GM10266 (cell line): ENCODE measurements around the gene XKR3.

Experiments
- DNase-seq: peaks from one replicate; pipeline ENCODE4 v3.0.0; 2012; ENCODE audit errors: extremely low spot score
- CTCF ChIP-seq: IDR thresholded peaks from 2 replicates; pipeline ENCODE4 v1.5.1; 2012; ENCODE audit warnings: mild to moderate bottlenecking, low read depth; ENCODE audit not compliant: control insufficient read depth, insufficient read depth; ENCODE audit errors: missing control alignments

The XKR3 gene

GRCh38 chr22:16789860-16790493 is 35.2 kb downstream of the XKR3 start:
- no peak for DNase-seq
- no peak for TF ChIP-seq CTCF

DNA sequence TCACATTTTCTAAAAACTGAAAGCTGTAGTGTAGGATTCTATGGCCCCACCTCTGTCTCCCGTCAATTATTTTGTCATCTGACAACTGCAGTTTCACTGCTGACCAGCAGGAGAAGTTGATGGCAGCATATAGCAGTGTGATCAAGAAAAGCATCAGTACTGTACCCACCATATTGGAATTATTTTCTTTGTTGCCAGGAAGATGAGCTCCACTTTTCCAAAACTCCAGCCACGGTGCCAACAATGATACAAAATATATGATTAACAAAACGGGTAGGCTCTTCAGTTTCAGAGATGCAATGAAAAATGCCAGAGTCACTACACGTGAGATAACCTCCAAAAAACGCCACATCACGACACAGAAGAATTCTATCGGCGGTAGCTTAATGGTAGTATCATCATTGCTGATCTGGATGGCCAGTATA is 41.3 kb downstream of the XKR3 start:
- no peak for TF ChIP-seq CTCF
- DNase-seq: no peak

DNA sequence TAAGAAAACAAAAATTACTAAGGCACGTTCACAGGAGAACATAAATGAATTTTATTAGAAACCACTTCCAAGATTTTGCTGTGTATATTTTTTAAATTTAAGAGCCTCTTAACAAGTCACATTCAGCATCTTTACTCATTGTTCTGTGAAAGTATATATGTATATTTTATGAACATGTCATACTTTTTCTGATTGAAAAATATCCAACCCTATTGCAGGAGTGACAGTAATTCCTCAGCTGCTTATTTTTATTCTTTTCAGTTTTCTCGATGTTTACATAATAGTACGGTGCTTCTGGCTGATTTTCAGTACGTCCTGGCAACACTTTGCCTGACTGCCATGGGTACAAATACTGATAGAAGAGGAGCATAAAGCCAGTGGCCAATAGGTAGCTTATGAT is 41.8 kb downstream of the XKR3 start:
- no peak for DNase-seq
- TF ChIP-seq CTCF: no peak

- DNase-seq: no peak
- TF ChIP-seq CTCF: no peak
These were observed 43.4 kb downstream of the XKR3 start for GRCh38 chr22:16781764-16782329.

GRCh38 chr22:16781074-16781763 is 44.0 kb downstream of the XKR3 start:
- no peak for DNase-seq
- no peak for TF ChIP-seq CTCF

- TF ChIP-seq CTCF: no peak
- no peak for DNase-seq
These were observed 47.8 kb downstream of the XKR3 start for GRCh38 chr22:16777284-16777924.
